Measurements from ENCODE around the gene ZNF330.

ZNF330 gene

GRCh38 chr4:141241986-141242385 lies 21.3 kb downstream of the ZNF330 start:
- H3K4me3 ChIP-seq (ENCODE audit: low read length) = no peak overlapping the region
- H3K9ac ChIP-seq (ENCODE audit: low read length) = no peak overlapping the region
- H3K4me2 ChIP-seq (ENCODE audit: low read length) = no peak overlapping the region
- no peak overlapping the region for H2AFZ ChIP-seq (ENCODE audit: low read depth, low read length)
- H3K4me1 ChIP-seq (ENCODE audit: low read length) = no peaks in the 10 kb centered on the region
- H3K79me2 ChIP-seq (ENCODE audit: low read length) = no peaks in the 10 kb centered on the region
- no peaks in the 10 kb centered on the region for H3K9me3 ChIP-seq (ENCODE audit: insufficient read depth, low read length)
- TF ChIP-seq EZH2phosphoT487 (IDR thresholded peaks at IDR 0.05; ENCODE audit: low read depth) (no peak), CTCF (IDR thresholded peaks at IDR 0.05; ENCODE audit: low read depth, low read length) (no peak)
- no peaks in the 10 kb centered on the region for H3K36me3 ChIP-seq (replicated peaks; ENCODE audit: low read depth, low read length)
- H4K20me1 ChIP-seq (ENCODE audit: insufficient read depth, low read length) = no peaks in the 10 kb centered on the region
- H3K27ac ChIP-seq (ENCODE audit: low read length) = no peak overlapping the region
- H3K27me3 ChIP-seq (ENCODE audit: low read depth, low read length) = no peaks in the 10 kb centered on the region

DNA sequence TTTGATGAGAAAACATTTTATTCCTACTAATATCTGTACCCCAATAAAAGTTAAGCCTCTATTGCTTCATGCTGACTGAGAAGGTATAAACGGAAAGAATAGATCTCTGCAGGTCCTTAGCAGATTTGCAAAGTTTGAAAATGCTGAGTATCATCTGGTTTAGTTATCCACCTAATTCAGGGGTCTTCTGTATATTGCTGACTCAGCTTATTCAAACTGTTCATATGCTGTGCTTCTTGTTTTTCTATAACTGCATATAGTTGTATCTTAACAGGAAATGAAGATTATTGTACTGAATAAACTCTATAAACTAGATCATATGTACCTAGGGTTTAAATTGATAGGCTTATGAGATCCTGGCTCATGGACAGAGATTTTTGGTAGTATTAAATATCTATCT lies 23.7 kb downstream of the ZNF330 start:
- H3K4me3 ChIP-seq (ENCODE audit: low read length) = no peak overlapping the region
- H3K4me2 ChIP-seq (ENCODE audit: low read length) = no peak overlapping the region
- H3K4me1 ChIP-seq (ENCODE audit: low read length) = peaks cover 5% of the 10 kb centered on the region; the same call in 1 of the 2 replicates
- no peak overlapping the region for H3K9ac ChIP-seq (ENCODE audit: low read length)
- no peak for TF ChIP-seq CTCF (IDR thresholded peaks at IDR 0.05; ENCODE audit: low read depth, low read length)
- no peak for TF ChIP-seq EZH2phosphoT487 (IDR thresholded peaks at IDR 0.05; ENCODE audit: low read depth)
- no peak overlapping the region for H2AFZ ChIP-seq (ENCODE audit: low read depth, low read length)
- no peaks in the 10 kb centered on the region for H4K20me1 ChIP-seq (ENCODE audit: insufficient read depth, low read length)
- H3K27ac ChIP-seq (ENCODE audit: low read length) = no peak overlapping the region
- no peaks in the 10 kb centered on the region for H3K27me3 ChIP-seq (ENCODE audit: low read depth, low read length)
- no peaks in the 10 kb centered on the region for H3K79me2 ChIP-seq (ENCODE audit: low read length)
- H3K9me3 ChIP-seq (ENCODE audit: insufficient read depth, low read length) = no peaks in the 10 kb centered on the region
- H3K36me3 ChIP-seq (replicated peaks; ENCODE audit: low read depth, low read length) = no peaks in the 10 kb centered on the region

GRCh38 chr4:141246243-141246642 lies 25.5 kb downstream of the ZNF330 start:
- TF ChIP-seq EZH2phosphoT487 (IDR thresholded peaks at IDR 0.05; ENCODE audit: low read depth) = no peak
- TF ChIP-seq CTCF (IDR thresholded peaks at IDR 0.05; ENCODE audit: low read depth, low read length) = no peak
- no peaks in the 10 kb centered on the region for H3K27me3 ChIP-seq (ENCODE audit: low read depth, low read length)
- H3K27ac ChIP-seq (ENCODE audit: low read length) = no peak overlapping the region
- H3K4me2 ChIP-seq (ENCODE audit: low read length) = no peak overlapping the region
- H3K9me3 ChIP-seq (ENCODE audit: insufficient read depth, low read length) = no peaks in the 10 kb centered on the region
- H3K4me1 ChIP-seq (ENCODE audit: low read length) = peaks cover 5% of the 10 kb centered on the region; the same call in 1 of the 2 replicates
- H3K79me2 ChIP-seq (ENCODE audit: low read length) = no peaks in the 10 kb centered on the region
- no peaks in the 10 kb centered on the region for H4K20me1 ChIP-seq (ENCODE audit: insufficient read depth, low read length)
- H3K9ac ChIP-seq (ENCODE audit: low read length) = no peak overlapping the region
- H3K36me3 ChIP-seq (replicated peaks; ENCODE audit: low read depth, low read length) = no peaks in the 10 kb centered on the region
- H2AFZ ChIP-seq (ENCODE audit: low read depth, low read length) = no peak overlapping the region
- H3K4me3 ChIP-seq (ENCODE audit: low read length) = no peak overlapping the region

- Histone ChIP-seq H3K9ac (ENCODE audit: low read length) (no peak overlapping the region), H3K79me2 (ENCODE audit: low read length) (no peaks in the 10 kb centered on the region), H3K4me1 (ENCODE audit: low read length) (peaks cover 5% of the 10 kb centered on the region; the same call in 1 of the 2 replicates), H3K27ac (ENCODE audit: low read length) (no peak overlapping the region), H2AFZ (ENCODE audit: low read depth, low read length) (no peak overlapping the region), H4K20me1 (ENCODE audit: insufficient read depth, low read length) (no peaks in the 10 kb centered on the region), H3K9me3 (ENCODE audit: insufficient read depth, low read length) (no peaks in the 10 kb centered on the region), H3K36me3 (replicated peaks; ENCODE audit: low read depth, low read length) (no peaks in the 10 kb centered on the region), H3K4me2 (ENCODE audit: low read length) (no peak overlapping the region), H3K4me3 (ENCODE audit: low read length) (no peak overlapping the region), H3K27me3 (ENCODE audit: low read depth, low read length) (no peaks in the 10 kb centered on the region)
- TF ChIP-seq CTCF (IDR thresholded peaks at IDR 0.05; ENCODE audit: low read depth, low read length) (no peak), EZH2phosphoT487 (IDR thresholded peaks at IDR 0.05; ENCODE audit: low read depth) (no peak)
These were observed 26.2 kb downstream of the ZNF330 start for GRCh38 chr4:141246683-141247429.
